Inflammatory macrophage (primary cell): Measurements from ENCODE around the gene CRYZ.
"Not testable (repeated sequence)": the region's sequence is repeated elsewhere in the genome, so short reads cannot be mapped to it uniquely, and the experiment has no call there.

ENCODE experiments used
- DNase-seq, 2 donors: peaks; one replicate each; pipeline ENCODE4 v3.0.0-alpha.2; 2020 to 2022

CRYZ gene

DNA sequence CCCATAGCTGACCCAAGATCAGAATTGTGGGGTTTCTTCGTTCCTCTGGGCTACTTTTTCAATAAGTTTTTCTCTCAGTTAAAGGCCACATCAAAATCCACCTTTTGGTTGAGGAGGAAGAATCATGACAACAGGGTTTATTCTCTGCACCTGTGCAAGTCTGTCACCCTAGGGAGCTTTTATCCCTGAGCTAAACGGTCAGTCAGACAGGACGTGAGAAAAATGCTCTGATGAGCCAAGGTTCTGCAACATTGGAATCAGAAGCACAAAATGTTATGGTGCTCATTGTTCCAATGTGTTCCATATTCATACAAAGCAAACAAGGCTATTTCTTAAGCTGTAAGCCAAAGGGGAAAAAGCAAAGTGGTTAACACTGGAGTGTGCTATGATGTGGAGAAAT lies 51.8 kb downstream of the CRYZ start:
- no peak for DNase-seq

DNA sequence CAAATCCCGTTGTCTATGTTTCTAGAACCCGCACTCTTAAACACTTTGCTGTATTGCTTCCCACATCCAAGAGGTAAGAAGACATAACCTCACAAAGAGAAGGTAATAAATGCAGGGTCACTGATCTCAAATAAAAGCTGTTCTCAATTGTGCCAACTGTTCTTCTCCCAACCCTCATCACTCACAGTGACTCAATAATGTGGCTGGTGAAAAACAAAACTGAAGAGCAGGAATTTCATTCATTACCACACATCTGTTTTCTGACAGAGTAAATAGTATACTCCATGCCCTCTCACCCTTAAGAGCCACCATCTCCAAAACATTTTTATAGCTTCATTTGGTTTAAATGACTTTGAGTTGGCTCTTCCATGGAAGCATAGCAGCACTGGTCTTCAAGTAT lies 53.0 kb downstream of the CRYZ start:
- DNase-seq, result no peak

DNA sequence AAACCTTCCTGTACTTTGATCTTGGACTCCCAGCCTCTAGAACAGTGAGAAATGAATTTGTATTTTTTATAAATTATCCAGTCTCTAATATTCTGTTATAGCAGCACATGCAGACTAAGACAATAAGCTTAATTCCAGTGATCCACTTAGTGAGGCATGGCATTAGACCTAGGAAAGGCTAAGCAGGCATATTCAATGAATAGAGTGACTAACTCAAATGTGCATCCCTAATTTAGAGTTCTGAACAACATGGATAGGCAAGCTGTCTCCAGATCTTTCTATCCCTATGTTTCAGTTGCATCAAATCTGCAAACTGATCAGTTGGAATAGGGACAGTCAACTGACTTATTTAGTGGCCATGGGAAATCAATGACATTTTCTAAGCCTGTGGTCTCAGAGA lies 54.9 kb downstream of the CRYZ start:
- DNase-seq, result no peak

DNA sequence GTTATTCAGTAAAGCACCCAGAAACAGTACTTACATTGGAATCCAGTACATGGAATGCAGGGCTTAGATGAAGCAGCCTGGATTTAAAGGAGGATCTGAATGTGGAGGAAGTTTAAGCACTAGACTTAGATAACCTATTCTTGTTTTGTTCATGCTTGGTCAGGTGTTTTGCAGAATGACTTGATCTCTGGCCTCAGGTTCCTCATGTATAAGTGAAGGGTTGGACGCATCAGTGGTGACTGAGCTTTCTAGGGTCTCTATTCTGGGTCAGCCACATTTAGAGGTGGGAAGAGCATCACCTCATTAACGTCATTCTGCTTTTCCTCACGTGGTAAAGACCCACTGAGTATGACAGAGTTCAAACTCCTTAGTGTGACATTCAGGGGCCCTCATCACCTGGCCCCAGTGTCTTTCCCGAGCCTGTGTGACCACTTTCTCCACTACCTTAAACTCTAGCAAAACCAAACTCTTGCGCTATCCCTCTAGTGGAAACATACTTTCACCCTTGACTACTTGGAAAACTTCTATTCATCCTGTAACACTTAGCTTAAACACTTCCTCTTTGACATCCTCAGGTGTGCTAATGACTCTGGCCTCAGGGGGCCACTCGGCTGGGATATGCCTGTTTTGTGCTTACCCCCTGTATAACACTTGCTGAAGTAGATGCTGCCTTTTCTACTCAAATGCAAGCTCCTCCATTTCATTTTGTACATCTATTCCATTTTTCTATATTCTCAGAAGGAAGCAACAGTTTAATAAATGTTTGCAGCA lies 58.4 kb downstream of the CRYZ start:
- no peak for DNase-seq

DNA sequence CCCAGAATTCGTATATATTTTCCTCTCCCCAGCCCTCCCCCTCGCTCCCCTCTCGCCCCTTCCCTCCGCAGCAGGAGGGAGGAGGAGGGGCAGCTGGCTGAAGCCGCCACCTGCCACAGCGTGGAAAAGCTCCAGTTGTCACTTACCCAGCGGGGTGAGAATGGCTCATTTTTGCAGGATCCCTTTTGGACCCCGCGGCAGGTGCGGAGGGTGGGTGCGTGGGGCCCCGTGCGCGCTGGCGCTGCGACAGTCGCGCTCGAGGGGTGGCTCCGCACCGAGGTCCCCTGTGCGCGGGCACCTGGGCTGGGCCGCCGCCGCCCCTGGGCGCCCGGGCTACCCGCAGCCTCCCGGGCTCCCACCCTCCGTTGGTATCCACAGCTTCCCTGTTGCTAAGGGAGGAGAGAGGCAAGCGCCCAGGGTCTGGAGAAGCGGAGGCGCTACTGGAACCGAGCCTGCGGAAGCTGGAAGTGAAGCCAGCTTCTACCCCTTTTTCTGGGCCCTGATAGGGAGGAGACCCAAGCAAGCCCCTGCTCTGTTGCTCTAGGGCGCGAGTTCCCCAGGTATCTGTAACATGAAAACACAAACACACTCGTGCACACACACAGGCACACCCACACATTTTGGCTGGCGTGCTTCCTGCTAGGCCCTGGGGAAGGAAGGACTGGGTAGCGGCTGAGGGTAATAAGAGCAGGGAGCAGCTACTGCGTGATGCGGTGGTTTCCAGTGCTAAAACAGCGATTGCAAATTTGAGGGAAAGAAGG lies 59.3 kb downstream of the CRYZ start, which contains the start of gene ERICH3:
ERICH3 (minus strand) TSS at position 442 of the 761 bp plus-strand sequence; CDS start at position 169, 273 bp downstream.
- DNase-seq, result peak in 1 of 2 donors; percentile 12

DNA sequence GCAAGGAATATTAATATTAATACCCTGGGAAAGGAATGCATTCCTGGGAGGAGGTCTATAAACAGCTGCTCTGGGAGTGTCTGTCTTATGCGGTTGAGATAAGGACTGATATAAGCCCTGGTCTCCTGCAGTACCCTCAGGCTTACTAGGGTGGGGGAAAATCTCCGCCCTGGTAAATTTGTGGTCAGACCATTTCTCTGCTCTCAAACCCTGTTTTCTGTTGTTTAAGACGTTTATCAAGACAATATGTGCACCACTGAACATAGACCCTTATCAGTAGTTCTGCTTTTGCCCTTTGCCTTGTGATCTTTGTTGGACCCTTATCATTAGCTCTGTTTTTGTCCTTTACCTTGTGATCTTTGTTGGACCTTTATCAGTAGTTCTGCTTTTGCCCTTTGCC lies 62.0 kb downstream of the CRYZ start:
- not testable (repeated sequence) for DNase-seq
